Osteocyte (in vitro differentiated cells): Measurements from ENCODE around the gene GRAMD1C. TPM values are rescaled to one million over a fixed set of nuclear protein-coding genes. Genes with fewer than 3 reads are reported as not detected.

Experiments
- DNase-seq: peaks from one replicate; pipeline ENCODE4 v3.0.0; 2021; ENCODE audit warnings: mixed read lengths; ENCODE audit not compliant: unreplicated experiment; ENCODE audit errors: extremely low spot score
- H3K27ac Mint-ChIP-seq: one replicate; pipeline ENCODE4 v1.8.0; 2021; ENCODE audit warnings: mild to moderate bottlenecking, mixed read lengths; ENCODE audit not compliant: unreplicated experiment
- H3K27me3 Mint-ChIP-seq: one replicate; pipeline ENCODE4 v1.8.0; 2021; ENCODE audit warnings: mixed read lengths; ENCODE audit not compliant: unreplicated experiment
- H3K36me3 Mint-ChIP-seq: one replicate; pipeline ENCODE4 v1.8.0; 2021; ENCODE audit warnings: mixed read lengths; ENCODE audit not compliant: unreplicated experiment
- H3K4me1 Mint-ChIP-seq: one replicate; pipeline ENCODE4 v1.8.0; 2021; ENCODE audit warnings: mixed read lengths; ENCODE audit not compliant: unreplicated experiment
- H3K4me3 Mint-ChIP-seq: one replicate; pipeline ENCODE4 v1.8.0; 2021; ENCODE audit warnings: mild to moderate bottlenecking, moderate library complexity, mixed read lengths; ENCODE audit not compliant: unreplicated experiment
- H3K9me3 Mint-ChIP-seq: one replicate; pipeline ENCODE4 v1.8.0; 2021; ENCODE audit warnings: mixed read lengths; ENCODE audit not compliant: unreplicated experiment
- total RNA-seq: library from RNA; stranded (reverse); gene quantifications from 2 replicates; pipeline ENCODE4 v1.2.1, GENCODE V29; 2021
- TF ChIP-seq, protein P1 (sequence below): fragments of 200-600 bp; sonication (generic); IDR thresholded peaks from 2 replicates; pipeline ENCODE4 v1.5.0; 2021; ENCODE audit warnings: antibody characterized with exemption, mild to moderate bottlenecking, moderate library complexity

Gene GRAMD1C
- total RNA-seq, 1 donor from 2014 or later = 1.3 TPM

DNA sequence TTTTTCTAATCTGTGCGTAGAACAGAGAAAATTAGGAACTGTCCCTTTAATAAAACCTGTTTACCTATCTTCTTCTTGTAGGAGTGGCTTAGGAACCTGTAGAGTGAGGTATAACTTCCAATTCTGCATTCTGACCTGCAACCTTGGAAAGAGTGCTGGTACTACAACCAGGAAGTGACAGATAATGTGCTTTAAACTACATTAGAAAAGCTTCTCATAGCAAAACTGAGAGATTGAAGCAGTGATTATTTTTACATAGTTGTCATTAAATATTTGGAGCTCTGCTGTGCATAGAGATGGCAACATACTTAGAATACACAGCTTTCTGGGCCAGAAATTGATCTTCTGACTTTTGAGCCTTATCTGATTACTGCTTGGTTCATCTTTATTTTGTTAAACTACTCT, 58.8 kb downstream of the GRAMD1C start:
- TF ChIP-seq, protein P1, sequence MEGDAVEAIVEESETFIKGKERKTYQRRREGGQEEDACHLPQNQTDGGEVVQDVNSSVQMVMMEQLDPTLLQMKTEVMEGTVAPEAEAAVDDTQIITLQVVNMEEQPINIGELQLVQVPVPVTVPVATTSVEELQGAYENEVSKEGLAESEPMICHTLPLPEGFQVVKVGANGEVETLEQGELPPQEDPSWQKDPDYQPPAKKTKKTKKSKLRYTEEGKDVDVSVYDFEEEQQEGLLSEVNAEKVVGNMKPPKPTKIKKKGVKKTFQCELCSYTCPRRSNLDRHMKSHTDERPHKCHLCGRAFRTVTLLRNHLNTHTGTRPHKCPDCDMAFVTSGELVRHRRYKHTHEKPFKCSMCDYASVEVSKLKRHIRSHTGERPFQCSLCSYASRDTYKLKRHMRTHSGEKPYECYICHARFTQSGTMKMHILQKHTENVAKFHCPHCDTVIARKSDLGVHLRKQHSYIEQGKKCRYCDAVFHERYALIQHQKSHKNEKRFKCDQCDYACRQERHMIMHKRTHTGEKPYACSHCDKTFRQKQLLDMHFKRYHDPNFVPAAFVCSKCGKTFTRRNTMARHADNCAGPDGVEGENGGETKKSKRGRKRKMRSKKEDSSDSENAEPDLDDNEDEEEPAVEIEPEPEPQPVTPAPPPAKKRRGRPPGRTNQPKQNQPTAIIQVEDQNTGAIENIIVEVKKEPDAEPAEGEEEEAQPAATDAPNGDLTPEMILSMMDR = no peak
- peaks cover 19% of the 10 kb centered on the region for H3K27me3 Mint-ChIP-seq
- H3K4me3 Mint-ChIP-seq = no peak overlapping the region
- no peaks in the 10 kb centered on the region for H3K36me3 Mint-ChIP-seq
- DNase-seq = no peak
- H3K27ac Mint-ChIP-seq = no peak overlapping the region
- no peaks in the 10 kb centered on the region for H3K4me1 Mint-ChIP-seq
- no peaks in the 10 kb centered on the region for H3K9me3 Mint-ChIP-seq

DNA sequence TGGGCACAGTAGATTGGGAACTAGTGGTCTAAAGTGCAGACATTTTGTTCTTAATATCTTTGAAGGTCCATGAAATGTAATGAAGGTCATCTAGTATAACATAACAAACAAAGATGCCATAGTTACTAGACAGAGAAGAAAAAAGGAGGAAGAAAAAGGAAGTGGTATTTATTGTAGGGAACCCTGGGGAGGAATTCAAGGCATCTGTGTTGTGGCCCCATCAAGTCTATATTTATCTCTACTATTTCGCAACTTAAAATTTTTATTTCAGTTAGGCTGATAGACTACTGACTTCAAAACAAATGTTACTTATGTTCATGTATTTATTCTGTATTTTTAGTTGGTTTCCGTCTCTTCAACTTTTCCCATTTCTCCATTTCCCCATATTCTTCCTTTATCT, 60.3 kb downstream of the GRAMD1C start:
- H3K9me3 Mint-ChIP-seq = no peaks in the 10 kb centered on the region
- H3K36me3 Mint-ChIP-seq = no peaks in the 10 kb centered on the region
- peaks cover 20% of the 10 kb centered on the region for H3K27me3 Mint-ChIP-seq
- no peak overlapping the region for H3K4me3 Mint-ChIP-seq
- DNase-seq = no peak
- H3K27ac Mint-ChIP-seq = no peak overlapping the region
- TF ChIP-seq, protein P1 = no peak
- no peaks in the 10 kb centered on the region for H3K4me1 Mint-ChIP-seq

DNA sequence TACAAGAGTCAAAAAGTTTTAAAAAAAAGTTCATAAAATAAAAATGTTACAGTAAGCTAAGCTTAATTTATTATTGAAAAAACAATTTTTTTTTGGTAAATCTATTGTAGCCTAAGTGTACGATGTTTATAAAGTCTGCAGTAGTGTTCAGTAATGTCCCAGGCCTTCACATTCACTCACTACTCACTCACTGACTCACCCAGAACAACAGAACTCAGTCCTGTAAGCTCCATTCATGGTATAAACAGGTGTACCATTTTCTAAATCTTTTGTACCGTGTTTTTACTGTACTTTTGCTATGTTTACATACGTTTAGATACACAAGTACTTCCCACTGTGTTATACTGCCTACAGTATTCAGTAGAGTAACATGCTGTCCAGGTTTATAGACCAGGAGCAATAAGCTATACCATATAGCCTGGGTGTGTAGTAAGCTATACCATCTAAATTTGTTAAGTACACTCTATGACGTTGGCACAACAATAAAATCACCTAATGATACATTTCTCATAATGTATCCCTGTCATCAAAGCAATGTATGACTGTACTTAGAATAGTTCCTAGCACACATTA, 68.1 kb downstream of the GRAMD1C start:
- peaks cover 10% of the 10 kb centered on the region for H3K27me3 Mint-ChIP-seq
- H3K4me1 Mint-ChIP-seq = no peaks in the 10 kb centered on the region
- no peak for DNase-seq
- no peaks in the 10 kb centered on the region for H3K9me3 Mint-ChIP-seq
- H3K36me3 Mint-ChIP-seq = no peaks in the 10 kb centered on the region
- H3K4me3 Mint-ChIP-seq = no peak overlapping the region
- TF ChIP-seq, protein P1 = no peak
- no peak overlapping the region for H3K27ac Mint-ChIP-seq

DNA sequence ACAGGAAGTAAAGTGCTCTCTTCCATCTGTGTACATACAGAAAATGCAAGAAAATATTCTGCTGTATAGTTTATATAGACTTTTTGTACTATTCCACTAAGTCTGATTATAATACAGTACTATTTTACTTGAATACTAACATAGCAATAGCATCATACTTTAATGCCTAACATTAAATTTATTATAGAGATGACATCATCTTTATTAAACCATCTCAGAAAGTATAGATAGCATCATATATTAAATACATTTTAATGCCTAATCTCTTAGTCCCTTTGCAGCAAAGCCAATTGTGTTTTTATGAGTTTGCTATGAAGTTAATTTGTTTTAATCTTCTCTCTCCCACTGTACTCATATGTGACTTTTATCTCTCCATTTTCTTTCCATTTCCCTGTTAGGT, 69.5 kb downstream of the GRAMD1C start:
- Mint-ChIP-seq H3K36me3 (no peaks in the 10 kb centered on the region), H3K9me3 (no peaks in the 10 kb centered on the region), H3K27ac (no peak overlapping the region), H3K27me3 (peaks cover 7% of the 10 kb centered on the region), H3K4me1 (no peaks in the 10 kb centered on the region), H3K4me3 (no peak overlapping the region)
- TF ChIP-seq, protein P1 = no peak
- no peak for DNase-seq

DNA sequence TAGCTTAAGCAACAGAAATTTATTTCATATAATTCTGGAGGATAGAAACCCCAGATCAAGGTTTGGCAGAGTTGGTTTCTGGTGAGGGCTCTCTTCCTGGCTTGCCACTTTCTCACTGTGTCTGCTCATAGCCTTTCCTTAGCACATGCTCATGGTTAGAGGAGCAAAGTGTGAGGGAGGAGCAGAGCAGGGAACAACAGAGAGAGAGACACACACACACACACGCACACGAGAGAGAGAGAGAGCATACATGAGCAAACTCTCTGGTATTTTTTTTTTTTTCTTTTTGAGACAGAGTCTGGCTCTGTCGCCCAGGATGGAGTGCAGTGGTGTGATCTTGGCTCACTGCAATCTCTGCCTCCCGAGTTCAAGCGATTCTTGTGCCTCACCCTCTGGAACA, 72.4 kb downstream of the GRAMD1C start:
- Mint-ChIP-seq H3K9me3 (no peaks in the 10 kb centered on the region), H3K27ac (no peak overlapping the region), H3K4me1 (peaks cover 3% of the 10 kb centered on the region), H3K36me3 (no peaks in the 10 kb centered on the region), H3K4me3 (no peak overlapping the region), H3K27me3 (peaks cover 3% of the 10 kb centered on the region)
- DNase-seq = no peak
- TF ChIP-seq, protein P1 = no peak
